M059J (cell line): ENCODE results near the gene IQSEC1. TPM values are rescaled to one million over a fixed set of nuclear protein-coding genes. Genes with fewer than 3 reads are reported as not detected.
A peak's percentile ranks its signal among the peaks of the same experiment; 100 is the strongest.

Experiments used
- DNase-seq: peaks from one replicate; pipeline ENCODE4 v3.0.0-alpha.2; 2012; ENCODE audit warnings: low read depth
- total RNA-seq: library from RNA; depleted of rRNA; stranded (reverse); fragments of >200 nt; shearing (Covaris generic); gene quantifications from 2 replicates; pipeline ENCODE4 v1.2.3, GENCODE V29; 2014; rRNA removed

The IQSEC1 gene
- total RNA-seq, result 3.0 and 7.4 TPM in 2 replicates

DNA sequence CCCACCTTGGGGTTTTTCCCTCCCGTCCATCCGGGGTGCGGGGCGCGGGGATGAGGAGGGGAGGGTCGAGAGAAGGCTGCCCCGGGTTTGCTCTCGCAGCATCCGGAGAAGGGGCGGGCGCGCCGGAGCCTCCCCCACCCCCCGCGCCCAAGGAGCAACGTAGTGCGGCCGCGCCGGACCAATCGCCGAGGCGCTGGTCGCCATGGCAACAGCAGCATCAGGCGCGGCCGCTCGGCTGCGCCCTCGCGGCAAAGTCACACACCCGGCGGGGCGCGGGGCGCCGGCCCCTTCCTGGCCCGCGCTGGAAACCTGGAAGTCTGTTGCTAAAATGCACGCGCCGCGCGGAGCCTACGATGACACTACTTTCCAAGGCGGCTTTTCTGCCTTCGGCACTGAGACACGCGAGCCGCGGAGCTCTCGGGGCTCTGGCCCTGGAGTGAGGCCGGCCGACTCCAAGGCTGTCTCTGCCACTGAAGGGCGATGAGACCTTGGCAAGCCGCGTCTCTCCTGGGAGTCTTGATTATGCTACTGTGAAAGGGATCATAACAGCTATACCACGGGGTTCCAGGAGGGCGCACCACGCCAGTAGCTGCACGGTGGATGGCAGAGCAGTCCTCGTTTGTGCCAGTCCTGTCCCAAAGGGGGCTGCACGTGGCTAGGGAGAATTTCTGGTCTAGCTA lies at the start of gene IQSEC1:
Gene IQSEC1, minus strand, starts transcription at position 104 of the 680 bp plus-strand sequence. CDS start 415 bp downstream, outside the sequence.
- no peak for DNase-seq

DNA sequence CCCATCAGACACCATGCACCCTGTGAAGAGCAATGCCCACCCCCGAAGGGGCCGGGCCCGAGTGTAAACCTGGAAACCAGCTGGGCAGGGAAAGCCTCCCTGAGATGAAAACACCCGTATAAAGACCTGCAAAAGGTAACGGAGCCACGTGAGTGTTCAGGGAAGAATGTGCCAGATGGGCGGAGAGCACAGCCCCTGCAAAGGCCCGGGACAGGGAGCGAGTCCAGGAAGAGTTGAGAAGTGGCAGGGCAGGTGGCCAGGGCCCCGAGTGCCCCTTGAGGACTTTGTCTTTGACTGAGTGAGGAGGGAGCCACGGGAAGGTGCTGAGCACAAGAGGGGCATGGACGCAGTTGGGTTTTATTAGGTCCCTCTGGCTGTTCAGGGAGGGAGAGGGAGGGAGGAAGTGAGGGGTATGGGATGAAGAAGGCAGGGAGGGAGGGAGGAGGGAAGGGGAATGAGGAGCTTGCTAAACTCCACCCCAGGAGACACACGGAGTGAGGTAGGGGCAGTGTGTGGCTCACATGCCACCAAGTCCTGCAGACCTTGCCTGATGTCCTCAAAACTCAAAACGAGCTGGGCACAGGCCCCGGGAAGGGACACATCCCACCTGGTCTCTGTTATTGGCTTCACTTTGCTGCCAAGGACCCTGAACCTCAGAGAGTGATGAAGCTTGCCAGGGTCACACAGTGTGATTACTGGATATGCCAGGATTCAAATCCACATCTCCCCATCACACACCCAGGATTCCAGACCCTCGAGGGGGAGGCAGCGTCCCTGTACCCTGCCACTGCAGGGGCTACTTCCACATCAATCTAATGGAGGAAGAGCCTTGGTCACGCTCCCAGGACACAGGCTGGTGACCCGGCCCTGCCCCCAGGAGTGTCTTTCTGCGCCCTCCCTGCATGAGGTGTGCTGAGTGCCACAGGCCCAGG lies 49.1 kb upstream of the IQSEC1 start:
- no peak for DNase-seq

DNA sequence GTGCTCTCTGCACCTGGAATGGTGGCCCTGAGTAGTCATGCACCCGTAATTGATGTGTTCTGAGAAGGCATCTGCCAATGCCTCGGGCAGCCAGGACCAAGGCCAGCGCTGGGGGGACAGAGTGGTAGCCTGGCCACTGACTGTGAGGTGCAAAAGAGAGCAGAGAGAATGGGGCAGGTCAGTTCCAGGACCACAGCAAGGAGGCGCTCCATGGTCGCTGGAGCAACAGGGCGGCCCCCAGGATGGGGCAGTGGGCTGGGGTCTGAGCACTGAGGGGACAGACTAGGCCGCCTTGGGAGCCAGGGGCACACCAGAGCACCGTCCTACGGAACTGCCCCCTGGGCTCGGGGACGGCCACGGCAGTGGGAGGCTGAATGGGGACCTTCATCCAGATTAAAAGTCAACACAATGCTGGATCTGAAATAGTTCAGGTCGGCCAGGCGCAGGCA lies 48.3 kb upstream of the IQSEC1 start:
- DNase-seq, result no peak

DNA sequence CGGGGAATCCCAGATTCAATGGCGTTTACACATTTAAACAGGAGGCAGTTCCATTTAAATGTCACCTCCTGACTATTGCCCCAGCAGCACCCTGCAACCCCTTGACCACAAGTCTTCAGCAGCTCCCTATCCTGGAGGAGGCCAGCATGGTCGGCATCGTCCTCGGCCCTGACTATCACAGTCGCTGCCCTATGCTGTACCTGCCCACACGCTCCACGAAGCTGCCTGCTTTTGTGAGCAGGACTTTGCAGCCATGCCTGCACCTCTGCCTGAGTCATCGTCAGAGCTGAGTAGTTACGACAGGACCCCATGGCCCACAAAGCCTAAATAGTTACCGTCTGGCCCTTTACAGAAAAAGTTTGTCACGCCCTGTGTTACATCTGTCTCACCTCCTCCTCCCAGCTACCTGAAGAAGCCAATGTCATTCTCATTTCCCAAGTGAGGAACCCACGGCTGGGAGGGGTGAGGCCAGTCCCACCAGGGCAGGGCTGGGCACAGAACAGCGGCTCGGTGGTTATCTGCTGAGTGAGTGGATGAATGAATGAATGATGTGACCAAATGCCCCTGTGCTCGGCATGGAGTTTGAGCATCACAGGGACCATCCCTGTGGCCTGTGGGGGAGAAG lies 47.8 kb upstream of the IQSEC1 start:
- DNase-seq, result no peak

DNA sequence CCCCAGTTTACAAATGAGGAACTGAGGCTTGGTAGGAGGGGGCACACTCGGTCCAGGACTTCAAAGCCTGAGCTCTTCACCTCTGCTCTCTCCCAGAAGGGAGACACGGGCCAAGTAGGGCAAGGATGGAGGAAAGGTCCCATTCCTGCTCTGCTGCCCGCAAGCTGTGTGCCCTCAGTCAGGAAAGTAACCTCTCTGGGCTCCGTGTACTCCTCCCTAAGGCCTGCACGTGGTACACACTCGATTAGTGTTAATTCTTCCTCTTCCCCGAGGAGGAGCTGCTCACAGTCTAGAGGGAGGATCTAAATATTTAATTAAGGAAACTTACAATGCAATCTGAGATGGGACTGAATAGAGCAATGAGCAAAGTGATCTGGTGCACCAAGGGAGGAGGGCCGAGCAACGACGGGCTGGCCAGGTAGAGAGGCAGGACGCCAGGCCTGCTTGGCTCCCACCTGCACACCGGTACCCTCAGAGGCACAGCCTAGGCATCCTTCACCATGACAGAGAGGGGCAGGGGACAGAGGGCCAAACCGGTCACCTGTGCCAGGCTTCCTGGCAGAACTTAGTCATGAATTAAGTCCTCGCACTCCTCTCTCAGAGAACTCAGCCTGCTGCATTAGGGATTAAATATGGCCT lies 47.2 kb upstream of the IQSEC1 start:
- no peak for DNase-seq

DNA sequence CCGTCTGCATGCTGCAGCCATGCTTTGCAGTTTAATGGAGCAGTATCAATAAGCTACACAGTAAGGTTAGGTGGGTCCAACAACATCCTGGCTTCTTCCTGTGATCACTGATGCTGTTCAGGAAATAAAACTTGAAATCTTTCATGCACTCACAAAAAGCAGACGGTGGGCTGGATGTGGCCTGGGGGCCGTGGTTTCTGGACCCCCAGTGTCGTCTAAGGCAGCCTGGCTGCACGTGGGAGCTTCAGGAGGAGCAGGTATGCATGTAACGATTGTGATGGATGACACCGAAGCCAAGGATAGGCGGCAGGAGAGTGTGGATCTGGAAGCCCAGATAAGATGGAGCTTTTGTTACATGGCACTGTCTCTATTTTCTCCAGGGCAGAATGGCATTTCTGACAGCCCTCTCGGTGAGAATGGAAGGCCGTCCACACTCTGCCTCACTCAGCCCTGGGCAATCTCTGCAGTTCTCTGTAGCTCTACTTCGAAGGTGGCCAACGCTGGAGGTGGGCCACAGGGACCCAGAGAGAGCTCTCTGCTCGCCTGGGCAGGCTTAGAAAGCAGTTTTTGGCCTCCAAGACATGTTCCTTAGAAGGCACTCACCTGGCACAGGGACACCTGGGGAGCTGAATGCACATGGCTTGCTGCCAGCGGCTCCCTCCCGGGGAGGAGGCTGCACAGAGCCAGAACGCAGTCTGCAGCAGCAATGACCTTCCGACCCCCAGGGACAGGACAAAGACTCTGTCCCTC lies 46.4 kb upstream of the IQSEC1 start:
- DNase-seq, result no peak

DNA sequence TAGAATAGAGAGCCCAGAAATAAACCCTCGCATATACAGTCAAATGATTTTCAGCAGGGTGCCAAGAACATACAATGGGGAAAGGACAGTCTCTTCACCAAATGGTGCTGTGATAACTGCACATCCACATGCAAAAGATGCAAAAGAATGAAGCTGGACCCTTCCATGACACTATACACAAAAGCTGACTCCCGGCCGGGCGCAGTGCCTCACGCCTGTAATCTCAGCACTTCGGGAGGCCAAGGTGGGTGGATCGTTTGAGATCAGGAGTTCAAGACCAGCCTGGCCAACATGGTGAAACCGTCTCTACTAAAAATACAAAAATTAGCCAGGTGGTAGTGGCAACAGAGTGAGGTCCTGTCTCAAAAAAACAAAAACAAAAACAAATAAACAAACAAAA lies 43.2 kb upstream of the IQSEC1 start:
- no peak for DNase-seq

DNA sequence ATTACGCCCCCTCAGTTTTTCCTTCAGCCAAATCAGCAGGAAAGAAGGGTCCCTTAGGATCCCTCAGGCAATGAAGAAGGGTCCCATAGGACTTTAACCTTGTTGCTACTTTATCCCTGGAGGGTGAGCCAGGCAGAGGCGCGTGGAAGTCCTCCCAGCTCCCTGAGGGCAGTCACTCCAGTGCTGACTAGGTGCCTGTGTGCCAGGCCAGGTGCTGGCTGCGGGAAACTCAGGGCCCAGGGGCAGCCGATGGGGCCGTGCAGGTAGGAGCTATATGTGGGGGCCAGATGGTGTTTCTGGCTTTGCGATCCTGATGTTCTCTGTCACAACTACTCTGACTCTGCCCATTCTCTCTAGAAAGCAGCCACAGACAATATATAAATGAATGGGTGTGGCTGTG lies 42.8 kb upstream of the IQSEC1 start:
- DNase-seq, result no peak

DNA sequence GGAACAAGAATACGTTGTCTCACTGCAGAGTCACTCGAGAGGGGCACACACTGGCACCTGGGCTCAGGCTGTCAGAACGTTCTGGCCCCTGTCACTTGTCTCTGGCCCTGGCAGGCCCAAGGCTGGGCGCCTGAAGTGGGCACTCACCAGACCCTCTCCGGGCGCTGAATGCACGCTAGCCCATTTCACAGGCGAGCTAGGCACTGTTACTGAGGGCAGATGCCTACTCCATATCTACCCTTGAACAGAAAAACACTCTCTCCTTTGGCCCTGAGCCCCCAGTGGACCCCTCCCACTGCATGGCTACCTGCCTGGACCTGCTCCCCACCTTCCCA lies 42.3 kb upstream of the IQSEC1 start:
- no peak for DNase-seq

DNA sequence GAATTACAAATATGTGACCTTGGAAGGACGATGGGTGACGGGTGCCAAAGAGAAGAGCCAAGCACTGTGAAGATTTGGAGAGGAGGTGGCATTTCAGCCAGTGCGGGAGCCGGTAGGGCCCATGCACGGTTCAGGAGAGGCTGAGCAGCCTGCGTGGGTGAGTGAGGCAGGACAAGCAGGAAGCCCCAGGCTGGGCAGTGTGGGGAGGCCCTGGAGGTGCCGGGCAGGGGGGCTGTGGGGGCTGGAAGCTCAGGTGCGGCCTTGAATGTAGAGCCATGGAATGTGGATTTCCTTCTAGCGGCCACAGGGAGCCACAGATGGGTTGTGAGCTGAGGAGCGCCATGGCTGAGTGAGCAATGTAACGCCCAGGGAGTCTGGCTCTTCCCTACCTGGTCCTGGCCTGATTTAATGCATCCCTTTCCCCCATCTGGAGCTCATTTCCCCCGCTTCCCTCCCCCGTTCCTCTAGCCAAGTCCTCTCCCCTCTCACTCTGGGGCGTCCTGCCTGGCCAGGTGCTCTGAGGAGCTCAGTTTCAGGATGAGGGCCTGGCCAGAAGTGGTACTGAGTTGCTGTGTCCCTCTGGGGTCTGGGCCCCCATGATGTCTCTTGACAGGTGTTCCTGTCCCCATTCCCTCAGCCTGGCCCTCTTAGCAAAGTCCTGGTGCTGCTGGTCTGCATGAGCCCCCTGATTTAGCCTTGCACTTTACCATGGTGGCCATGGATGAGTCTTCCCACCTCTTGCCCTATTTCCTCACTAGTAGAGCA lies 41.8 kb upstream of the IQSEC1 start:
- no peak for DNase-seq

DNA sequence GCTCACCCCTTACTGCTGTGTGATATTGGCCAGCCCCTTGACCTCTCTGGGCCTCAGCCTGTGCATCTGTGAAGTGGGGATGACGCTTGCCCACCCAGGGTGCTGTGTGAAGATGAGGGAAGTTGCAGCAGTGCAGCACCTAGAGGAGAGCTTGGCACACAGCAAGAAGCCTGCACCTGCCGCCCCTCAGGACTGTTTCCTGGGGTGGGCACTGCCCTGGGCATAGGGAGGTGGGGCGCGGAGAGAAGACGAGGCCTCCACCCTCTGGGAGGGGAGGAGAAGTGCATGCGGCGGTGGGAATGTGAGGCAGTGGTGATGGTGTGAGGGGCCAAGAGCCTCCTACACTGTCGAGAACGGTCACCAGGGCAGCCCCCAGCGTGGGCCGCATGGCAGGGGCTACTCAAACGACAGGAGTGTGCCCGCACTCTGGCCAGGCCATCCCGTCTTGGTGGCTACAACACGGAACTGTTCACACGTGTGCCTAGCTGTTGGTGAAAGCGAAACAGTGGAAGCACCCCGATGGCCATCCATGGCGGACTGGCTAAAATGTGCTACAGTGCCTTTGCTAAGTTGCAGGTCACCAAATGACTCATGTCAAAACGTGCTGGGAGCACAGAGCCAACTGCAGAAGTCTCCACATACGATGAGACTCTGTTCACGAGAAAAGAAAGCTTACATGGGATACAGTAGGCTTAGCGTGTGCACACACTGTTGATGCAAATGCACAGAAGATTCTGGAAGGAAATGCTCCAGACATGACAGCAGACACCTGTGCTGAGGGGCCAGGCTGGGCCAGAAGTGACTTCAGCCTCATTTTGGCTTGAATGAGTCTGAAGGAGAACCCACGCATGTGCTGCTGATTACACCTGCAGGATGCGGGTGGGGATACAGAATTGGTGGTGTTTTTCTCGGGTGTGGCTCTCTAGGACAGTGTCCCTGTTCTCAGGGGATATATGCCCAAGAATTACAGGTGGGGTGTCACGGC lies 40.4 kb upstream of the IQSEC1 start:
- no peak for DNase-seq

DNA sequence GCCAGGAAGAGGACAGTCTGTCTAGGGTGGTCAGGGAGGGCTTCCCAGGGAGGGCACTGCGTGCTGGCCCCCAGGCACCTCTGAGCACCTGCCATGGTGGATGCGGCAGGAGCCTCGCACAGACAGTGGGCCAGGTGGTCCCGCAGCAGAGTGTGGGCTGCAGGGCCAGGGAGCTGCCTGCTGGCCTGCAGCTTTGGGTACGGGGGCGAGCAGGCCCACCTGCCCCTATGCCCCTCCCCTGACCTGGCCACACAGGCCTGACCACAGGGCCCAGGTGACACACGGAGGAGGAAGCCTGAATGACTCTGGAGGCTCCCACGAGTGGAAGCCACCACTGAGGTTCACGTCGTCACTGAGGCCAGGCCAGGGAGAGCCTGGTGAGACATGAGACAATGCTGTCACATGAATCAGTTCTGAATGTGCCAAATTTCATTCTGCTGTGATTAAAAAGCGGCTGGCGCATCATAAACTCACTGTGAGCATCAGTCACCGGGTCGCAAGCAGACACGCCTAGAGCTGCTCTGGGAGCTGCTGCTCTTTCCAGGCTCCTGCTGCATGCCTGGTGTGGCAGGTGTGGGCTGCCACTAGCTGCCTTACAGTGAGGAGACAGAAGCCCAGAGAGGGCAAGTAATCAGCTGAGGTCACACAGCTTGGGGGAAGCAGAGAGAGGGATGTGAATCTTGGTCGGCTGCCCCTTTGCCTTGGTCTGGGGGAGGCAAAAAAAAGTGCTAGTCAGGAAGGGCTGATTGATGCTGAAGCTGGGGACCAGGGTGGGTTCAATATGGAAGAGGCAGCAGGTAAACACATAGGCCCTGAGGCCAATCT lies 39.5 kb upstream of the IQSEC1 start:
- peak; percentile 11 for DNase-seq

DNA sequence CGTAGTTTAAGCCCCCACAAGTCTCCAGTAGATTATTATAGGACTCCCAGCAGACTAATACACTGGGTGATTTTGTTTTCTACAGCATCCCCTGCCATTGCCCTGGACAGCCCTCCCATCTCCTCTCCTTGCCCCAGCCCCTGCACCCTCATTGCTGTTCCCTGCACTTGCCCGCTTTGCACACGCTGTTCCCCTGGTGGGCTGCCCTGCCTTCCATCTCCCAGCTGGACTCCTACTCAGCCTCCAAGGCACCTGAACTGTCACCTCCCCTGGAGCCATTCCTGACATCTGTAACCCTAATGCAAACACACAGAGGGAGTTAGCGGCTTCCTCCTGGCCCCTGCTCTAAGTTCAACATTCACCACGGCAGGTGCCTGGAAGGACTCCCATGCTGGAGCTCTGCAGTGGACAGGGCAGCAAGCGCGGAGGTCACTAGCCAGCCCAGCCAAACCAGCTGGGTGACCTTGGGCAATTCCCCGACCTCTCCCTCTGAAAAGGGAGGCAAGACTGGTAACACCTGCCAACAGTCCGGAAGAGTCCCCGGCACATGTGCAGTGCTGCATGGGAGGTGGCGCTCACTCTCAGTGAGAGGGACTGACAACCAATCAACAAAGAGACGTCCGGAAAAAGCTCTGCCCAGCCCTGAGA lies 38.8 kb upstream of the IQSEC1 start:
- DNase-seq, result no peak

DNA sequence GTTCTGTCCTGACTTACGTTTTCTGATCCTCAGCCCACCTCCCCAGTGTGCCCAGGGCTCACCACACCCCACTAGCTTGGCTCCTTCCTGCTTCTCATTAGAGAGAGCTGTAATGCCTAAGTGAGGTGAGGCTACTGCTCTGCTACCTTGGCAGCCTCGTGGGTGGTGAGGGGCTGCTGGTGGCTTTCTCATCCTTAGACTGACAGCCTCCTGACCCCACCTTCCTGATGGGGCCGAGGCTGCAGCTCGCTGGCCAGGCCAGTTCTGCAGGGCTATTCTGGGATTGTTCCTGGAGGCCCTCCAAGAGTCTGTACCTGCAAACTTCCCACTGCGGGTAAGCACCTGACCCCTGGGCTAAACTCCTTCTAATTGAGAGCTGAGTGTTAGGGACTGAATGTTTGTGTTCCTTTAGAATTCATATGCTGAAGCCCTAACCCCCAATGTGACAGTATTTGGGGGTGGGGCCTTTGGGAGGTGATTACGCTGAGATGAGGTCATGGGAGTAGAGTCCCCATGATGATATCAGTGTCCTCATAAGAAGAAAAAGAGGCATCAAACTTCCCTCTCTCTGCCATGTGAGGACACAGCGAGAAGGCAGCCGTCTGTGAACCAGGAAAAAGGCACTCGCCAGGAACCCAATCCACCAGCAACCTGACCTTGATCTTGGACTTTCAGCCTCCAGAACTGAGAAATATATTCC lies 38.1 kb upstream of the IQSEC1 start:
- DNase-seq, result no peak

DNA sequence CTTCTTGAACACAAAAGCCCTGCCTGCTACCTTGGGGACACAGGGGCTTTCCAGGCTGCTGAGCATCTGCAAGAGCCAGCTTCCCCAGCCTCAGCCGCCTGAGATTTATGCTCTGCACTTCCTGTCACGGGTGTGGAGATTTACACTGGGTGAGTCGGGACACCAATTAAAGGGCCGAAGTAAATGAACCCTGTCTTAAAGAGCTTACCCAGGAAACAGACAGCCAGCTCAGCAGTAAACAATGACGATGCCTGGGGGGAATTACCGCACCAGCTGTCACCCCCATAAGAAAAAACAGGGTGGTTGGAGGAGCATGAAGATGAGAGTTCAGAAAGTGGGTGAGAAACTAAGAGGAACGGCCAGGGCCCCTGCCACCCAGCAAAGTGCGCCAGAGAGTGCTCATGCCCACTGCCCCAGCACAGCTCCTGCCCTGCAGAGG lies 37.5 kb upstream of the IQSEC1 start:
- peak; percentile 65 for DNase-seq

DNA sequence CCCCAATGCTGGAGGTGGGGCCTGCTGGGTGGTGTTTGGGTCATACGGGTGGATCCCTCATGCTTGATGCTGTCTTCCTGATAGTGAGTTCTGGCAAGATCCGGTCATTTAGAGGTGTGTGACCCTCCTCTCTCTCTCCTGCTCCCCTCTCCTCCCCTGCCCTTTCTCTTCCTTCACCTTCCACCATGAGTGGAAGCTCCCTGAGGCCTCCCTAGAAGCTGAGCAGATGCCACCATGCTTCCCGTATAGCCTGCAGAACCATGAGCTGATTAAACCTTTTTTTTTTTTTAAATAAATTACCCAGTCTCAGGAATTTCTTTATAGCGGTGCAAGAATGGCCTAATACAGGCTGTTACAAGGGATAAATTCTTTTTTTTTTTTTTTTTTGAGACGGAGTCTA lies 36.3 kb upstream of the IQSEC1 start:
- no peak for DNase-seq

DNA sequence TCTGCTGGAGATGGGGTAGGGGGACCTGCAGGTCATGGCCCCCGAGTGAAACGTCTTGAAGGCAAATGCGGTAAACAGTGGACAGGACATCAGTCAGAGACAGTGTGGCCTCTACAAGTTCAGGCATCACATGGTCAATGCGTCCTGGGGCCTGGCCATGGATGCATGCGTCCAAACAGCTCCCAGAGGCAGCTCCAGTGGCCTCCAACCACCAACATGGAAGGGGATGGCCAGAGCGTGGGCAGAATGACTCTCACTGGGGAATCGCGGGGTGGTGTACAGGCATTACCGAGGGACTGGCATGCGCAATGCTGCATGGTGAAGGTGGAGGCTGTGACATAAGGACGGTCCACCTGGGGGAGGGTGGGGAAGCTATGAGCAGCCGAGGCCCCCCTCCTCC lies 35.6 kb upstream of the IQSEC1 start:
- DNase-seq, result no peak
